SU-DHL-6 (cell line): Measurements from ENCODE around the gene INVS.

Experiments used
- H2AFZ ChIP-seq: fragments of 200-600 bp; sonication (generic); 2 replicates; pipeline ENCODE4 v1.6.1; 2014; ENCODE audit warnings: low read depth, mild to moderate bottlenecking, moderate library complexity, mixed read lengths, antibody characterized with exemption, low read length; ENCODE audit not compliant: severe bottlenecking
- H3F3A ChIP-seq: fragments of 200-600 bp; shearing (Covaris generic); 2 replicates; pipeline ENCODE4 v1.6.0; 2016; ENCODE audit warnings: antibody characterized with exemption, mild to moderate bottlenecking; ENCODE audit not compliant: insufficient read depth
- H3K27ac ChIP-seq: fragments of 200-600 bp; sonication (generic); 2 replicates; pipeline ENCODE4 v1.5.1; 2016; ENCODE audit warnings: low read depth, mild to moderate bottlenecking, low read length, moderate library complexity, mixed read lengths
- H3K27me3 ChIP-seq: fragments of 200-600 bp; sonication (generic), shearing (Covaris generic); 2 replicates; pipeline ENCODE4 v1.6.0; 2014; ENCODE audit warnings: mild to moderate bottlenecking, low read length
- H3K36me3 ChIP-seq: fragments of 200-600 bp; sonication (generic); 2 replicates; pipeline ENCODE4 v1.6.1; 2014; ENCODE audit warnings: mild to moderate bottlenecking, low read length, mixed read lengths
- H3K4me2 ChIP-seq: fragments of 300-600, 200-600 bp; shearing (Covaris generic), sonication (generic); 2 replicates; pipeline ENCODE4 v1.6.0; 2014; ENCODE audit warnings: low read length, low read depth, mild to moderate bottlenecking; ENCODE audit not compliant: poor library complexity, severe bottlenecking
- H3K4me3 ChIP-seq: fragments of 200-600 bp; sonication (generic); 2 replicates; pipeline ENCODE4 v1.5.1; 2014; ENCODE audit warnings: antibody characterized with exemption, low read length, mild to moderate bottlenecking, mixed read lengths; ENCODE audit not compliant: insufficient read depth, poor library complexity, severe bottlenecking
- H3K79me2 ChIP-seq: fragments of 200-600 bp; sonication (generic); 2 replicates; pipeline ENCODE4 v1.6.1; 2014; ENCODE audit warnings: mild to moderate bottlenecking, low read length, moderate library complexity; ENCODE audit not compliant: insufficient read depth
- H3K9ac ChIP-seq: fragments of 200-600 bp; sonication (generic); 2 replicates; pipeline ENCODE4 v1.7.0; 2014; ENCODE audit warnings: mild to moderate bottlenecking, low read length
- H3K9me2 ChIP-seq: fragments of 200-600 bp; sonication (generic); replicated peaks from 2 replicates; pipeline ENCODE4 v1.6.1; 2014; ENCODE audit warnings: low read length; ENCODE audit not compliant: insufficient read depth
- H3K9me3 ChIP-seq: fragments of 200-600 bp; sonication (generic); 2 replicates; pipeline ENCODE4 v1.6.1; 2014; ENCODE audit warnings: low read length, mixed read lengths; ENCODE audit not compliant: insufficient read depth
- H4K20me1 ChIP-seq: fragments of 200-600 bp; sonication (generic); 2 replicates; pipeline ENCODE4 v1.6.1; 2014; ENCODE audit warnings: low read depth, mild to moderate bottlenecking, antibody characterized with exemption, low read length, moderate library complexity, mixed read lengths
- EZH2phosphoT487 ChIP-seq: fragments of 200-600 bp; sonication (generic), shearing (Covaris generic); conservative IDR thresholded peaks from 2 replicates; pipeline ENCODE4 v1.6.1; 2018; ENCODE audit warnings: mild to moderate bottlenecking, antibody characterized with exemption, low read length, moderate library complexity, mixed read lengths
- TF ChIP-seq, protein P1 (sequence below): fragments of 200-600 bp; sonication (generic); IDR thresholded peaks from one replicate; pipeline ENCODE4 v1.5.1; 2017; ENCODE audit warnings: antibody characterized with exemption, mild to moderate bottlenecking, low read length, moderate library complexity; ENCODE audit not compliant: insufficient read depth, poor library complexity, severe bottlenecking

Gene INVS

GRCh38 chr9:100096378-100096916 lies 2.6 kb upstream of the INVS start:
- no peaks in the 10 kb centered on the region for H3K9me3 ChIP-seq
- peaks cover 35% of the 10 kb centered on the region for H3F3A ChIP-seq
- H3K79me2 ChIP-seq, result peaks cover 90% of the 10 kb centered on the region
- H3K27me3 ChIP-seq, result no peaks in the 10 kb centered on the region
- H3K4me2 ChIP-seq, result peak overlapping the region; percentile 91
- peak overlapping the region; percentile 83 for H3K9ac ChIP-seq
- H2AFZ ChIP-seq, result no peak overlapping the region
- no peak for TF ChIP-seq EZH2phosphoT487
- TF ChIP-seq, protein P1, sequence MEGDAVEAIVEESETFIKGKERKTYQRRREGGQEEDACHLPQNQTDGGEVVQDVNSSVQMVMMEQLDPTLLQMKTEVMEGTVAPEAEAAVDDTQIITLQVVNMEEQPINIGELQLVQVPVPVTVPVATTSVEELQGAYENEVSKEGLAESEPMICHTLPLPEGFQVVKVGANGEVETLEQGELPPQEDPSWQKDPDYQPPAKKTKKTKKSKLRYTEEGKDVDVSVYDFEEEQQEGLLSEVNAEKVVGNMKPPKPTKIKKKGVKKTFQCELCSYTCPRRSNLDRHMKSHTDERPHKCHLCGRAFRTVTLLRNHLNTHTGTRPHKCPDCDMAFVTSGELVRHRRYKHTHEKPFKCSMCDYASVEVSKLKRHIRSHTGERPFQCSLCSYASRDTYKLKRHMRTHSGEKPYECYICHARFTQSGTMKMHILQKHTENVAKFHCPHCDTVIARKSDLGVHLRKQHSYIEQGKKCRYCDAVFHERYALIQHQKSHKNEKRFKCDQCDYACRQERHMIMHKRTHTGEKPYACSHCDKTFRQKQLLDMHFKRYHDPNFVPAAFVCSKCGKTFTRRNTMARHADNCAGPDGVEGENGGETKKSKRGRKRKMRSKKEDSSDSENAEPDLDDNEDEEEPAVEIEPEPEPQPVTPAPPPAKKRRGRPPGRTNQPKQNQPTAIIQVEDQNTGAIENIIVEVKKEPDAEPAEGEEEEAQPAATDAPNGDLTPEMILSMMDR, result no peak
- H3K9me2 ChIP-seq, result no peaks in the 10 kb centered on the region
- H4K20me1 ChIP-seq, result peaks cover 14% of the 10 kb centered on the region
- peaks cover 5% of the 10 kb centered on the region for H3K36me3 ChIP-seq
- H3K27ac ChIP-seq, result peak overlapping the region; percentile 79
- H3K4me3 ChIP-seq, result peak overlapping the region; percentile 91

- H3K4me2 ChIP-seq, result peak overlapping the region; percentile 91
- peaks cover 14% of the 10 kb centered on the region for H4K20me1 ChIP-seq
- peaks cover 19% of the 10 kb centered on the region for H3F3A ChIP-seq
- no peaks in the 10 kb centered on the region for H3K27me3 ChIP-seq
- no peak overlapping the region for H2AFZ ChIP-seq
- H3K9me3 ChIP-seq, result no peaks in the 10 kb centered on the region
- peak overlapping the region; percentile 91 for H3K4me3 ChIP-seq
- peak overlapping the region; percentile 83 for H3K9ac ChIP-seq
- peak overlapping the region; percentile 79 for H3K27ac ChIP-seq
- H3K36me3 ChIP-seq, result peaks cover 7% of the 10 kb centered on the region
- no peaks in the 10 kb centered on the region for H3K9me2 ChIP-seq
- TF ChIP-seq, protein P1, result no peak
- no peak for TF ChIP-seq EZH2phosphoT487
- peaks cover 74% of the 10 kb centered on the region for H3K79me2 ChIP-seq
Observed at GRCh38 chr9:100098046-100098886, 777 bp upstream of the INVS start.

DNA sequence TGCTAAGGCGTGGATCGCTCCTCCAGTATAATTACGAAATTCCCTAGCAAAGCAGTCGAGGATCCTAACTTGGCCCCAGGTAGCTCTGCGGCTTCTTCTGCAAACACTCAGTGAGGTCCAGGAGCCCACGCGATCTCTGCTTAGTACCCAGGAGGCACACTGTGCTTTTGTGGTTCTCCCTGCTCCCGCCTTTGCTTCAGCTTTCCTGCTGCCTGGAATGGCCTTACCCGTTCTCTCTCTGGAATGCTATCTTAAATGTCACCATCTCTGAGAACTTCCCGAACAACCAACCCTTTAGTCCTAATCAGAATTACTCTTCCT lies 639 bp downstream of the INVS start:
- peaks cover 7% of the 10 kb centered on the region for H3K36me3 ChIP-seq
- H3K79me2 ChIP-seq, result peaks cover 60% of the 10 kb centered on the region
- peaks cover 13% of the 10 kb centered on the region for H3F3A ChIP-seq
- peak overlapping the region; percentile 54 for H2AFZ ChIP-seq
- H4K20me1 ChIP-seq, result peaks cover 14% of the 10 kb centered on the region
- TF ChIP-seq, protein P1, result no peak
- no peak for TF ChIP-seq EZH2phosphoT487
- H3K9ac ChIP-seq, result peak overlapping the region; percentile 83
- peak overlapping the region; percentile 70 for H3K4me2 ChIP-seq
- H3K9me3 ChIP-seq, result no peaks in the 10 kb centered on the region
- H3K27ac ChIP-seq, result peak overlapping the region; percentile 57
- H3K4me3 ChIP-seq, result peak overlapping the region; percentile 91
- H3K9me2 ChIP-seq, result no peaks in the 10 kb centered on the region
- H3K27me3 ChIP-seq, result no peaks in the 10 kb centered on the region
